ENCODE results near the gene RS1. TPM values are rescaled to one million over a fixed set of nuclear protein-coding genes. Genes with fewer than 3 reads are reported as not detected.

The RS1 gene
- not detected in 2 replicates for total RNA-seq (2014; rRNA removed; shearing (Covaris generic); ENCODE audit: low replicate concordance)

DNA sequence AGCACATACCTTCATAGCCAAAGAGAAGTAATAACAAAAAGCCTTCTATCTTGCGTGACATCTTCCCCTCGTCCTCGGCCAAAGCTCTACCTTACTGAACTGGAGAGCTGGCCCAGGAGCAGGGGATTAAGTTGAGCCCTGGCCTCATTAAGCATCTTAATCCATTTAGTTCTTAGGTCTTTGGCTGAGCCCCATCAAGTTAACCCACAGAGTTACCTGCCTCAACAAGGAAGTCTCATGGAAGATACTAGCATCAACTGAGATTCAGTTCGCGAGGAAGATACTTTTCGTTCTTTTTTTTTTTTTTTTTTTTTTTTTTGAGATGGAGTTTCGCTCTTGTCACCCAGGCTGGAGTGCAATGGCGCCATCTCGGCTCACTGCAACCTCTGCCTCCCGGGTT, at the start of gene RS1:
Gene RS1, minus strand, starts transcription at position 101 of the 400 bp plus-strand sequence. Its CDS starts 40 bp downstream, at position 61.
- in situ Hi-C loops (cut with HindIII; ENCODE audit: low pct_unique_long_range_greater_than_20kb, low sequenced_read_pairs) = no loop called here
- DNase-seq (ENCODE audit: low read depth) = no peak

GRCh38 chrX:18719852-18720251, 47.9 kb upstream of the RS1 start:
- no peak for DNase-seq (ENCODE audit: low read depth)
- in situ Hi-C loops (cut with HindIII; ENCODE audit: low pct_unique_long_range_greater_than_20kb, low sequenced_read_pairs) = no loop called here

DNA sequence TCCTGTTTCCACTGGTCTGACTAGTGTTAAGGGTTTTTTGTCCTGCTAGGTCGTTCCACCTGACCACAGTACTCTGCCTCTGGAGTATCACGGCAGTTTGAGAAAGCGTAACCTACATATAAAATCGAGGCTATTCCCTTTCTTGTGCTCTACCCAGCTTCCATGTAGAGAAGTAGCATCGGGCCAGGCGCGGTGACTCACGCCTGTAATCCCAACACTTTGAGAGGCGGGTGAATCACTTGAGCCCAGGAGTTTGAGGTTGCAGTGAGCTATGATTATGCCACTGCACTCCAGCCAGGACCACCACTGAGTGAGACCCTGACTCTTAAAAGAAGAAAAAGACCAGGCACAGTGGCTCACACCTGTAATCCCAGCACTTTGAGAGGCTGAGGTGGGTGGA, 43.0 kb upstream of the RS1 start:
- no peak for DNase-seq (ENCODE audit: low read depth)
- in situ Hi-C loops (cut with HindIII; ENCODE audit: low pct_unique_long_range_greater_than_20kb, low sequenced_read_pairs) = no loop called here

DNA sequence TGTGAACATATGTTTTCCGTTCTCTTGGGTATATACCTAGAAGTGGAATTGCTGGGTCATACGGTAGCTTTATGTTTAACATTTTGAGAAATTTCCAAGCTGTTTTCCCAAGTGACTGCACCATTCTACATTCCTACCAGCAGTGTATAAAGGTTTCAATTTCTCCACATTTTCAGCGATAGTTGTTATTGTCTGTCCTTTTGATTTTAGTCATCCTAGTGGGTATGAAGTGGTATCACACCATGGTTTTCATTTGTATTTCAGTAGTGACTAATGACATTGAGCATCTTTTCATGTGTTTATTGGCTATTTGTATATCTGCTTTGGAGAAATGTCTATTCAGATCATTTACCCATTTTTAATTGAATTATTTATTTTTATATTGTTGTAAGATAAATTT, 37.9 kb upstream of the RS1 start:
- no peak for DNase-seq (ENCODE audit: low read depth)
- in situ Hi-C loops (cut with HindIII; ENCODE audit: low pct_unique_long_range_greater_than_20kb, low sequenced_read_pairs) = no loop called here

- no peak for DNase-seq (ENCODE audit: low read depth)
- in situ Hi-C loops (cut with HindIII; ENCODE audit: low pct_unique_long_range_greater_than_20kb, low sequenced_read_pairs) = no loop called here
Observed at GRCh38 chrX:18707426-18708049, 35.6 kb upstream of the RS1 start, which contains the start of gene PPEF1. PPEF1 (plus strand) TSS chrX:18707645; CDS start chrX:18707781, 136 bp downstream.

GRCh38 chrX:18702362-18703195, 30.7 kb upstream of the RS1 start:
- peak; percentile 70 for DNase-seq (ENCODE audit: low read depth)
- in situ Hi-C loops (cut with HindIII; ENCODE audit: low pct_unique_long_range_greater_than_20kb, low sequenced_read_pairs) = no loop called here

DNA sequence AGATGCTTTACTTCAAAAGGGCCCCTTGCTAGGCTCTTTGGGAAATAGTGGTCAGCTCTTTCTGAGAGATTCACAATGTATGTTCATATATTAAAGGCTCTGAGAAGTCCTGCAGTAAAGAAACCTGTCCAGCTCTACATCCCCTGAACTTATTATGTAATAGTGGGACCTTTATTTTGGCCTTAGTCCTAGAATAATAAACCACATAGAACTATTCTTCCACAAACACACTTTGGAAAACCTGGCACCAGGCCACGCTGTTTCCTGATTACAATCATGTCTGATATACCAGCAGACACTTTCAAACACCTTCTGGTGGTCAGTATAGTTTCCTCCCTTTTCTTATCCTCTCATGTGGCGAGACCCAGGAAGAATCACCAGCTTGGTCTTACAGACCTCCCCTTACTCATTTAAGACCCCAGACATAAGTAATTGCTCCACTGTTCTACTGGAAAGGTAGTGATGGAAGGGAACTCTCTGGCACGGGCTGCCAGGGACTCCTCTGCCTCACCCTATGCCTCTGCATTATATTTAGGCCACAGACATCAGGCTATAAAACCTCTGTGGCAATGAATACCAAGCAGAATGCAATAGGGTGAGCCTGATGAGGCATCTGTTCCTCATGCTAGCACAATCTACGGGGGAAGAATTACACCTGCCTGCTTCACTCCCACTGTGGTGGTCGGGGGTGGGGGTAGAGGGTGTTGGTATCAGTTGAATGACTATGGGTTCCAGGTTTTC, 29.9 kb upstream of the RS1 start:
- DNase-seq (ENCODE audit: low read depth) = peak; percentile 46
- in situ Hi-C loops (cut with HindIII; ENCODE audit: low pct_unique_long_range_greater_than_20kb, low sequenced_read_pairs) = no loop called here

GRCh38 chrX:18698737-18699650, 27.1 kb upstream of the RS1 start:
- DNase-seq (ENCODE audit: low read depth) = no peak
- in situ Hi-C loops (cut with HindIII; ENCODE audit: low pct_unique_long_range_greater_than_20kb, low sequenced_read_pairs) = no loop called here

DNA sequence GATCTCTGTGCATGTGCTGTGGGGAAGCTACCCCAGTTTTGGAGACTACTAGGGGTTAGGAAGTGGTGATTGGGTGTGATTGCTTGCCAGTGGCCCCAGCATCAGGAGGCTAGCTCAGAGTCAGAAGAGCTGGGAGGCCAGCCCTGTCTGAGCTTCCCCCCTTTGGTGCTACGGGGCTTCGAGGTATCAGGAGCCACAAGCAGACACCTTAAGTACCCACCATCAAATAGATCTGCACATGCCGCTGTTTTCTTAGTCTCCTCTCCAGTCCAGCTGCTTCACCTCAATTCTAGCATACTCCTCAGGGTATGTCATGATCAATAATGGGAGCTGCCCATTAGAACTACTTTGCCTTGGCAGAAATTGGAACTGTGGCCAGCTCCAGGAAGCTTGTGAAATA, 24.7 kb upstream of the RS1 start:
- DNase-seq (ENCODE audit: low read depth) = no peak
- in situ Hi-C loops (cut with HindIII; ENCODE audit: low pct_unique_long_range_greater_than_20kb, low sequenced_read_pairs) = no loop called here

GRCh38 chrX:18692541-18692940, 20.6 kb upstream of the RS1 start:
- in situ Hi-C loops (cut with HindIII; ENCODE audit: low pct_unique_long_range_greater_than_20kb, low sequenced_read_pairs) = no loop called here
- DNase-seq (ENCODE audit: low read depth) = no peak

DNA sequence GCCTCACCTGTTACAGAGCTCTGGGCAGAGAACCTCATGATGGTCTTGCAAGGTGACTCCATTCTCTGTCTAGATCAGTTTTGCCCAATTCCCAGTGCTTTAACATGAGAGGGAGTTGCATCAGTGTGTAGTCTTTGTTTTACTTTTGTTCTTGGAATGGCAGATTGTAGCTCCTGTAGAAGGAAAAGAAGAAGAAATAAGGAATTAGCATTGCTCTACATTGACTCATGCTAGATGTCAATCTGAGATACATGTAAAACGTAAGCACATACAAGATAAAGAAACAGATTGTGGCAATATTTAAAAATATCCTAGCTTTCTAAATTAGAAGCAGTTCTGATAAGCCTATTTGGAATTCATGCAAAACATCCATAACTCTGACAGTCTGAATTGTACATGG, 19.5 kb upstream of the RS1 start:
- no peak for DNase-seq (ENCODE audit: low read depth)
- in situ Hi-C loops (cut with HindIII; ENCODE audit: low pct_unique_long_range_greater_than_20kb, low sequenced_read_pairs) = no loop called here

- DNase-seq (ENCODE audit: low read depth) = no peak
- in situ Hi-C loops (cut with HindIII; ENCODE audit: low pct_unique_long_range_greater_than_20kb, low sequenced_read_pairs) = no loop called here
Observed at GRCh38 chrX:18687856-18688495, 16.1 kb upstream of the RS1 start.

DNA sequence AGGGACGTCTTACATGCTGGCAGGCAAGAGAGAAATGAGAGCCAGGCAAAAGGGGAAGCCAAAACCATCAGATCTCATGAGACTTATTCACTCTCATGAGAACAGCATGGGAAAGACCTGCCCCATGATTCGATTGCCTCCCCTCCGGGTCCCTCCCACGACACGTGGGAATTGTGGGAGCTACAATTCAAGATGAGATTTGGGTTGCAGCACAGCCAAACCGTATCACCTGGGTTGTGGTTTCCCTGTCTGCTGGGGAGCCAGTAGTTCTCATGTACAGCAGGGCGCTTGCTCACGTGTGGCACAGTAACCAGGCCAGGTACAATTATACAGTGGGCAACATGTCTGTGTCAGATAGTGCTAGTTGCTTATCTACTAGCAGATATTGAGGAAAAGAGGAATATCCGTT, 11.1 kb upstream of the RS1 start:
- in situ Hi-C loops (cut with HindIII; ENCODE audit: low pct_unique_long_range_greater_than_20kb, low sequenced_read_pairs) = no loop called here
- DNase-seq (ENCODE audit: low read depth) = no peak

DNA sequence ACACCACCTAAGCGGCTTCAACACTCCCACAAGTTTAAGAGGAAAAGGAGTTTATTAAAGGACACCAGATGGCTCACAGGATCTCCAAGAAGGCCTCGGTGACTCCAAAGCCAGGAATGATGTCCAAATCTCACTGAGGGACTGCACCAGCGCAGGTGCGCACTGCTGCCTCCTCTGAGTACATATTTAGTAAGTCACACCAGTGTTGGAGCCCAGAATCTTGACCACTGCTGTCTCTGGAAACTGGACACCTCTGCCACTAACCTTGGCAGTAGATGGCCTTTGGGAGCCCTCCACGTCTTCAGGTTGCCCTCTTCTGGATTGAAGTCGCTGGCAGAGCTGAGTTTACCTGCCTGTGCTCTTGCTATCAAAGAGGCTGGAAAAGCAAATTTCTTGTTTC, 10.1 kb upstream of the RS1 start:
- in situ Hi-C loops (cut with HindIII; ENCODE audit: low pct_unique_long_range_greater_than_20kb, low sequenced_read_pairs) = no loop called here
- DNase-seq (ENCODE audit: low read depth) = no peak

DNA sequence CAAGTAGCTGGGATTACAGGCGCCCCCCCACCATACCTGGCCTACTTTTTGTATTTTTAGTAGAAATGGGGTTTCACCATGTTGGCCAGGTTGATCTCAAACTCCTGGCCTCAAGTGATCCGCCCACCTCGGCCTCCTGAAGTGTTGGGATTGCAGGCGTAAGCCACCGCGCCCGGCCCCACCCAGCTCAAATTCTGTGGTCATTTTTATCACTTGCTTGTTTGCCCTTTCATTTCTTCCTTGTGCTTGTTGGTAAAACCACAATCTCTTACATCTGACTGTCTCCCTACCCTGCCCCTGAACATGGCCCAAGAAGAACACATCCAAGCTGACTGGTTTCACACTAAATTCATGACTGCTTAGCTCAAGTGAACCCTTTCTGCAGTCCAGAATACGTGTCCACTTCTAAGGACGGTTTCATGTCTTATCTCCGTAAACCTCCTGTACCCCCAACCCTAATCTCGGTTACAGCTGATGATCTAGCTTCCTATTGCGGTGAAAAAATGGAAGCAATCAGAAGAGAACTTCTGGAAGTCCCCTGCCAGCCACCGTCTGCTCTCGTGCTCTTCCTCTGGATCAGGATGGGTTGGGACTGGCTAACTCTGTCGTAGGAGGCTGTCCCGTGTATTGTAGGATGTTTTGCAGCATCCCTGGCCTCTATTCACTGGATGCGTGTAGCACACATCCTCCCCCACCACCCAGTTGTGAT, 5.4 kb upstream of the RS1 start:
- in situ Hi-C loops (cut with HindIII; ENCODE audit: low pct_unique_long_range_greater_than_20kb, low sequenced_read_pairs) = no loop called here
- DNase-seq (ENCODE audit: low read depth) = no peak

DNA sequence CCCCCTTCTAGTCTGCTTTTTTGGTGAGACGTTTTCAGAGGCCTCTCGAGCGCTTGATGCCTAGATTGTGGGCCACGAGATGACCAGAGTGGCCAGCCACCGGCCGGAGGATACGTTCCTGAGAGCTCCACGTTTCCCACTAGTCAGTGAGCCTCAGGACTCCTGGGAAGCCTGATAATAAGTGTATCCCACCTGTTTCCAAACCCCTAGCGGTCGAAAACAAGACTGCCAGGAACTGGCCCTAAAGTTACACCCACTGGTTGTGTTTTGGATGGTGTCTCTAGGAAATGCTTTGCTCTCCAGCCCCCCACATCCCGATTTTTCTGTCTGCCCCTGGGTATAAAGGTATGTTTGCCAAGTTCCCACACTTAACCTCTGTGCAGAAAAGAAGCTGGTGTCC, 4.6 kb upstream of the RS1 start:
- in situ Hi-C loops (cut with HindIII; ENCODE audit: low pct_unique_long_range_greater_than_20kb, low sequenced_read_pairs) = no loop called here
- DNase-seq (ENCODE audit: low read depth) = no peak

GRCh38 chrX:18676050-18676449, 4.1 kb upstream of the RS1 start:
- DNase-seq (ENCODE audit: low read depth) = no peak
- in situ Hi-C loops (cut with HindIII; ENCODE audit: low pct_unique_long_range_greater_than_20kb, low sequenced_read_pairs) = no loop called here

All from Caki2 (cell line).